ENCODE data around the gene CELF4.

CELF4 gene

DNA sequence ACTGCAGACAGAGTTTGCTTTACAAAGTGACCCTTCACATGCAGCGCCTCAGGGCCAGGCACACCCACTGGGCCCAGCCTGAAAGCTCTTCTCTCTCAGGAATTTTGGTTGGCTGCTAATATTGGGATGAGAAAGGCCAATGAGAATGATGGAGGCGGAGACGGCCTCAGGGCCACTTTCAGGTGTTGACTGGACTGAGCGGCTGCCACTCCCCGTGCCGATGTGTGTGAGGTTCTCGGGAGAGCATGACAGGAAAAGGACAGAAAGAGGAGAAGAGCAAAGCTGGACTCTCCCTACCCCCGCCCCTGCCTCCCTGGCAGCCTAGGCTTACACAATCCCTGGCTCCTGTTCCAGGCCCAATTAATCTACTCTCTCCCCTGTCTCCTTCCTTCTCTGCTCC lies 155.7 kb downstream of the CELF4 start:
- no peak for DNase-seq (ENCODE audit: low spot score)

DNA sequence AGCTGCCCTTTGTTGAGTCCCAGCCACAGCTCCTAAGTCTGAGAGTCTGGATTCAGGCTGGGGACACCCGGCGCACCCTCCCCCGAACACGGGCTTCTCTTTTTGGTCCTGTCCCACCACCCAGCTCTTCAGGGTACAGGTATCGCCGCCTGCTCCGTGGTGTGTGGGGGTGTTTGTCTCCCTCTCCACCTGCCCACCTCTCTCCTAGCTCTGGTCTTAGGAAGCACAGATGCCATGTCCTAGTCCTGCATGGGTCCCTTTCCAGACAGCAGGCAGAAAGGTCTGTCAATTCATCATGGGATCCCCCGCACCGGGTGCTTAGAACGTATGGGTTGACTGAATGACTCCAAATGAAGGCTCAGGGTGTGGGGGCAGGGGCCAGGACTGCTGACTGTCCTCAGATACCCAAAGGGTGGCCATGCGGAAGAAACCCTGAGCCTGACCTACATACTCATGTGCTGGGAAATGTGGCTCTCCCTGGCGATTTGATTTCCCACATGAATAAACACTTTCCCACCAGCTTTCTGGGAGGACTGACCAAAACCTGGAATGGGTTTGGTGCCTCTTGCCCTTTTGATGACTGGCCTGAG lies 156.8 kb downstream of the CELF4 start:
- no peak for DNase-seq (ENCODE audit: low spot score)

DNA sequence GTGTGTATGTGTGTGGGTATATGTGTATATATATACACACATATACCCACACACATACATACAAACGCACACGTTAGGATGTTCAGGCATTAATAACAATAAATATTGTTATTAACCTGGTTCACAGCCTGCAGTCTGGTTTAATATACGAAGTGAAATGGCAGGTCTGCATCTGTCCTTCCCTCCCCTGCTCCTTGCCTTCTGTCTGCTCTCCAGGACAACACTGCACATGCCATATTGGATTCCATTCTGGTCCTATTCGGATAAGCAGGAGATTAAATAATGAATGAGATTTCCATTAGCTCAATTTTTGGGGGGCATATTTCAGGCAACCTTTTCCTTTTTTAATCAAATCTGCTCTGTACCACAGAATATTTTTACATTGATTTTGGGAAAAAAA lies 158.0 kb downstream of the CELF4 start:
- DNase-seq (ENCODE audit: low spot score) = no peak

DNA sequence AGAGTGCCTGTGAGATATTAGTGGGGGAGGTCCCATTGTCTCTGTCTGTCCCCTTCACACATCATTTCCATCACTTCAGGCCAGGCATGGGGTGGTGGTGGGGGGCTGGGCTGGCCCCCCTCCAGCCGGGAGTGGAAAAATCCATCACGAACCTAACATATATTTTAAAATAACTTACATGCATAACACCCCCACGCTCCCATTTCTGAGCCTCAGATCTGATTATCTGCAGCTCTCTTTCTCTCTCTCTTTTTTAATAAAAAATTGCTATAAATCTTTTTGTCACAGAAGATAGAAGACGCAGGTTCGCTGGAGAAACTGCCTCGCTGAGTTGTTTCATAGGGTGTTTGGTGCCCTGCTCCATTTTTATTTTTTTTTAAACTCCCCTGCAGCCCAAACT lies 159.8 kb downstream of the CELF4 start:
- DNase-seq (ENCODE audit: low spot score) = no peak

DNA sequence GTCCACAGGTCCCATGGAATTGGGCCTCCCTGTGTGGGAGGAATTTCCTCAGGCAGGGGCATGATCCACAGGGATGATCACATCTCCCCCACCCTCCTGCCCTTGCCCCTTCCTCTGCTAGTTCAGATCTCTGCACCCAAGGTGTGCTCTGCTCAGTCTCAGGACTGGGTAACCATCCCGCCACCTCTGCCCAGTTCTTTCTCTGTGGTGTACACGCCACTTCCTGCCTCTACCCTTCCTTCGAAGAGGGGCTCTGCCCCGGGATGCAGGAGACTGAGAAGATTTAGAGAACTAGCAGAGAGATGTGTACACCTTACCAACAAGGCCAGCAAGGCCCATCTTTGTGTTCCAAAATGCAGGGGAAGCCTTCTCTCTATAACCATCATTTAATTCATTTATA lies 160.4 kb downstream of the CELF4 start:
- no peak for DNase-seq (ENCODE audit: low spot score)

DNA sequence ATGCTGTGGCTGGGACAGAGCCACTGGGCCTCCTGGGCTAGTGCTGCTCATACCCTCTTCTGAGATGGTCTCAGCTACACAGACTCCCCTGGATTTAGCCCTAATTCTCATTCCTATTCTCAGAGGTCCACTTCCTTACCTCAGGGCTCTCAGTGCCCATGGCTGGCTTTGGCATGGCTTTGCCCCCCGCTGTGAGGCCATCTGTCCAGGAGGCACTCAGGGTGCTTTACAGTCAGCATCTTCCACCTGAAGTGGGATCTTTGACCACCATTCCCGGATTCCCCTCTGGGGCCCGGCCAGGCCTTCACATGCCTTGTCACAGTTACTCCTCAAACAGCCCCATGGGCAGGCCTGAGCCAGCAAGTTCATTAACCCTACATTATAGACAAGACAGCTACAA lies 161.8 kb downstream of the CELF4 start:
- no peak for DNase-seq (ENCODE audit: low spot score)

DNA sequence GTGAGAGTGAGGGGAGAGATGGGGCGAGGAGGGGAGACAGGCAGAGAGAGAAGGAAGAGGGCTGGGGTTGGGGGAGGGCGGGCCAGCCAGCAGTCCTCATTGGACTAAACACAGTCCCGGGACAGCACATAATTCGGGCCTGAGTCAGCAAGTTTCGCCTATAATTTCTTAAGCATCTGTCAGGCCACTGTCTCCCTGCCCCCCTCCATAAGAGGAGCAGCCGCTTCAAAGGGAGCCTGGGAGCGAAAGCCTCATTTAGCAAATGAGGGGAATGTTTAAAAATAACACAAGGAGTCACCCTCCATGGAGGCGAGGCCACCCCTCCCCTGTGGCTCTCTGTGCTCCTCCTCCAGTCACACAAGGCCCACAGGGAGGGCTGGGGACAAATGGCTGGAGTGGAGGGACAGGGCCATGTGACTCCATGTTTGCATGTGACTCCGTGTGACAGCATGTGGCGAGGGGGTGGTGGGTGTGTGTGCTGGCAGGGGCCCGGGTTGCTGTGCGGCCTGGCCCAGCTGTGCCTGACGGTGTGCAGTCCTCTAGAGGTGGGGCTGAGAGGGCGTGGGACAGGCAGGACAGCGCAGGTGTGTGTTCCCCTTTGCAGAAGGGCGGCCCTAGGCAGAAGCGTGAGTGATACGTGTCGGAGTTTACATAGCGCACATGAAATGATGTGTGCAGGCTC lies 162.4 kb downstream of the CELF4 start:
- no peak for DNase-seq (ENCODE audit: low spot score)

DNA sequence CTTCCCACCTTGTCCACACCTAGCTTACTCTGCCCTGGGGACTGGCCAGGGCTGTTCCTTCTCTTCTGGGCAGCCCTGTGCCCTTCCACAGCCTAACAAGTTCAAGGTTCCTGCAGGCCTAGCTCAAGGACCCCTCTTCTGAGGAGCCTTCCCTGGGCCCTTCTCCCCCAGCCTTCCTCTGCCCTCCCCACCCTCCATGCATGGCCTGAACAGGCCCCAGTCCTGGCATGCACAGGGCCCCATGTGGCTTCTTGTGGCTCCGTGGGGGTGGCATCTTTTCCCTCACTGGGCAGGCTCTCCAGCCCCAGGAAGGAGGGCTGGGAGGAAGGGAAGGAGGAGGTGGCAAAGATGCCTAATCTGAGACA lies 162.9 kb downstream of the CELF4 start:
- DNase-seq (ENCODE audit: low spot score) = no peak

DNA sequence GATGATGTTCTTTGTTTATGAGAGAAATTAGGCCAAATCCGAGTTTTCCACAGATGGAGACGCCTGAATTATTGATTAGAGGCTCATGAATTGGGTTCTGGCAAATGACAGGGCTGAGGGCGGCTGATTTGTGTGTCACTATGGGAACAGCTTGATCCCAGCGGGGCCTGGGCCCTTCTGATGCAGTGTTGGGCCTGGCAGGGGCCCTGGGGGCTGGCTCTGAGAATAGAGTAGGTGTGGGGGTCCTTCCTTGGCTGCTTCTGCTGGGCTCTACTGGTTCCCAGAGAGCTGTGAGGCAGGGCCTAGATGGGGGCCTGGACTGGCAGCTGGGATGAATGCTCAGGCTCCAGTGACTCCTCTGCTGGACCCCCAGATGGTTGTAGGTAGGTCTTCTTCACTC lies 164.8 kb downstream of the CELF4 start:
- no peak for DNase-seq (ENCODE audit: low spot score)

DNA sequence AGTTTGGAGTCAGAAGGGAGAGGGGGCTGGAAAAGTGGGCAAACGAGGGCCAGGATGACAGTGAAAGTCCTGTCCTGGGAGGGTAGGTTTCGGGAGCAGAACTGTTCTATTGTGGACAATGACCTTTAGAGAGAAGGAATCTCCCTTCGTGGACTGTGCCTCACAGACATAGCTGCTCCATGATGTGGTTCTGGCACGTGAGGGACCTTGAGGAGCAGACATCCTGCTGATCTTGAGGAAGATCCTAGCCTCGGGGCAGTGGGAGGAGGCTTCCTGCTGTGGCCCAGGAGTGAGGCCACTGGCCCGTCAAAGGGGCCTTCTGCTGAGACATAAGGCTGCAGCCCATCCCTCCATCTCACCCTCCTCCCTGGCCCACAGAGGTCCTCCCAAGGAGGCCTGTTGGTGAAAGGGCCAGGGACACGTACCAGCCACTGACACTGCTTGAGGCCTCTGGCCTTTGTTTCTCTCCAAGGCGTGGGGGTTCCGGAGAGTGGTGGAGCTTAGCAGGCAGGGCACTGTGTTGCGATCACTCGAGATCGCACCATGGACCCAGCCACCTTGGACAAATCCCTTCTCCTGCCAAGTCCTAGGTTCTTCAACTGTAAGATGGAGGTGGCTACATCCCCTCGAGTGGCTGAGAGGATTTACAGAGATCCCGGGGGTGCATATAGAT lies 167.2 kb downstream of the CELF4 start:
- DNase-seq (ENCODE audit: low spot score) = no peak

DNA sequence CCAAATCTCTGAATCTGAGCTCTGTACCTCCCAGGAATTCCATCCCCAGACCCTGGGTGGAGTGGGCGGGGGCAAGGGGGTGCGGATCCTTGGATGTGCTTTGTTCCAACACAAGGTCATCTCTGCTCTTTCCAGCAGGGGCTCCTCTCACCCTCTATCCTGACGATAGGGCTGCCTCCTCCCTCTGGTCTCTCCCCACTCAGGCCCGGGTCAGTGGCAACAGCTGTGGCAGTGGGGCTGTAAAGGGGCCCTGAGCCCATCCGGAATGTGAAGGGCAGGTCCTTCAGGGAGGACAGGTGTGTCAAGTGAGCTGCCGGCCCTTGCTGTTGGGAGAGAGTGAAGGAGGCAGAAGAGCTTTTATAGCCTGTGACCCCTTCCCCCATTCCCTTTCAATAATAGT lies 167.8 kb downstream of the CELF4 start:
- no peak for DNase-seq (ENCODE audit: low spot score)

DNA sequence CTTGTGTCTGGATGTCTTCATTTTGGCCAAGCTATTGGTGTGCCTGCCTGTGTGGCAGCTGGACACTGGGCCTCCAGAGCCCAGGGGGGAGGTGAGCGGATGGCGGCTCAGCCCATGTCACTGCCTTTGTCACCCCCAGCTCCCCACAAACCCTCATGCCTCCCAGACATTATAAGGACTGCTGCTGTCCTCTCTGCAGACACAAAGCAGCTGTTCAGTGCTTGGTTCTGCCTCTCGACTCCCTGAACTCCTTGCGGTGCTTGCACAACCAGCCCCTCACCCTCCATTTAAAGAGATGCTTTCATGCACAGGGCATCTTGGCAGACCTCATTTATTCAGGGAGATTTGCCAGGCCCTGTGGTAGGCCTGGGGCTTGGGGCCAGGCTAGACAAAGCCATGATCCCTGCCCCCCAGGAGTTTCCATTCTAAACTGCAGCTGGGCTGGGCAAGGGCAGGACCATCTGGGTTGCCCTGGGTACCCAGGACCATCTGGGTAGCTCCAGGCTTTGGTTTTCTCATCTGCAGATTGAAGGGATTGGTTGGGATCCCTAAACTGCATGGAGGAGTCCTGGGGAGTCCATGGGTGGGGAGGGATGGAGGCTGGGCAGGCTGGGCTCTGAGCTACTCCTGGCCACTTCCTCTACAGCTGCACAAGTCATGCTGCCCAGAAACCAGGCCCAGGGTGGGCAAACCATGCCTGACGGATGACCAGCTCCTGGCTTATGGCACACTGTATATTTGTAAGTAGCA lies 168.5 kb downstream of the CELF4 start:
- no peak for DNase-seq (ENCODE audit: low spot score)

DNA sequence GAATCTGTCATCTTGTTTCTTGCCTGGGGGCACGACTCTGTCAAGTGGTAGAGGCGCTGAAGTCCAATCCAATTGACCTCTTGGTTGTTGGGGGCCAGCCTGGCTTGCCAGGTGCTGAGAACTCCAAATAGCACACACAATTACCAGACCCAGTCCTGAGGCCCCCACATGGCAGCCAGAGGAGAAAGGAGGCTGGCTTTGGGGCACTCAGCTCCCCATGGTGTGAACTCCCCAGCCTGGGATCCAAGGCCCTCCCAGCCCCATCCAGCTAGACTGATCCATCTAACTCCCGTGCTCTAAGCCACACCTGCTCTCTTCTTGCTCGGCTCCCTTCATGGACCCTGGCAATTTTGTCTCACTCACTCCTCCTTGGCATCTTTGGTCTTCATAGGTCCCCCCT lies 170.0 kb downstream of the CELF4 start:
- DNase-seq (ENCODE audit: low spot score) = no peak

DNA sequence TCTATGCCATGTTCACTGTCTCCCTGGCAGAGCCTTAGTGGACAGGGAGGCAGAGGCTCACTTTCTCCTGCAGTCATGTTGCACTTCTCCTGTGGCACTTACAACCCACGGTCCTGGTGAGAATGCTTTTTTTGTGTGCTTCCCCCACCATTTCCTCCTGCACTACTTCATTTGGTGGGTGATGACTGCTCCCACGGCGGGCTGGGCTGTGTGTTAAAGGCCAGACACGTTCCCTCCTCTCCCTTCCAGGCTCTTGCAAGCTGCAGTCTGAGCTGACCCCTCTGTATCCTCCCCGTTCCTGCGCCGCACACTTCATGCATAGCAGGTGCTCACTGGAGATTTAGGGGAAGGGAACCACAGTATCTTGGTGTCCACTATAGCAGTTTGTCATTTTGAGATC lies 170.5 kb downstream of the CELF4 start:
- no peak for DNase-seq (ENCODE audit: low spot score)

DNA sequence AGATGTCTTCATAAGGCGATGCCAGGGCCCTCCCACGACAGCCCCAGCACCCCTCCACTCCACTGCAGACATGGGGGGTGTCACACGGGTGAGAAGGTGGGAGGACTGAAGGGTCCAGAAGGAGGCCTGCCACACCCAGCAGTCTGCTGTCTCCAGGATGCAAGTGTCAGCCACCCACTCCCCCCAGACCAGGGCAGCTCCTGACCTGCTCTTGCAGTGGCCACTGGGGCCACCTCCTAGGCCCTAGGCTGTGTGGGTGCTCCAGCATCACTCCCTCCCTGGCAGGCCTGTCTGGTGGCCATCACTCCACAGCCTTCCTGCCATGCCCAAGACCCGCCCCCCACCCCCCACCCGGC lies 171.0 kb downstream of the CELF4 start:
- no peak for DNase-seq (ENCODE audit: low spot score)

DNA sequence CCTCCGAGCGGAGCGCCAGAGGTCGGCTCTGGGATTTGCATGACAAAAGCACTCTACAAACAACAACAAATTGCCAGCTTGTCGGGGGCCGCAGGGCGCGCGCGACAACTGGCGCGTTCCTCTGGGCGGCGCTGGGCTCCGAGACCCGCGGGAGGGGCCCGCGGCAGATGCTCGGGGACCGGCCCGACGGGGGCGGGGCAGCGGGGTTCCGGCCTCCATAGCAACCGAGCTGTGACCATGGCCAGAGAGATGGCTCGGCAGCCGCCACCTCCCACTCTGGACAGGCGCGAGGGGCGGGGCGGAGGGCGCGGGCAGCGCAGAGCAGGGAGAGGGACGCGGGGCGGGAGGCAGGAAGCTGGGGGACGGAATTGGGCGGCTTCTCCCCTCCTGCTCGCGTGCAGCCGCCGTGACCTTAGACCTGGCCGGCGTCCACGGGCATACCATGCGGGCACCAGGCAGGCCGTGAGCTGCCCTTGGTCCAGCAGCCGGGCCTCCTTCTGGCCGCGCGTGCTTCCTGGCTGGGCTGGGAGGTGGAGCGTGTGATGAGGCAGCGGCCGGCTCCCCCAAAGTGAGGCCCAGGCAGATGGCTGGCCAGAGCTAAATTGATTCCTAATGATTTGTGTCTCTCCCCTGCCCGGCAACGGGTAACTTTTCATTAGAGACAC lies 171.5 kb downstream of the CELF4 start:
- DNase-seq (ENCODE audit: low spot score) = peak; percentile 92

DNA sequence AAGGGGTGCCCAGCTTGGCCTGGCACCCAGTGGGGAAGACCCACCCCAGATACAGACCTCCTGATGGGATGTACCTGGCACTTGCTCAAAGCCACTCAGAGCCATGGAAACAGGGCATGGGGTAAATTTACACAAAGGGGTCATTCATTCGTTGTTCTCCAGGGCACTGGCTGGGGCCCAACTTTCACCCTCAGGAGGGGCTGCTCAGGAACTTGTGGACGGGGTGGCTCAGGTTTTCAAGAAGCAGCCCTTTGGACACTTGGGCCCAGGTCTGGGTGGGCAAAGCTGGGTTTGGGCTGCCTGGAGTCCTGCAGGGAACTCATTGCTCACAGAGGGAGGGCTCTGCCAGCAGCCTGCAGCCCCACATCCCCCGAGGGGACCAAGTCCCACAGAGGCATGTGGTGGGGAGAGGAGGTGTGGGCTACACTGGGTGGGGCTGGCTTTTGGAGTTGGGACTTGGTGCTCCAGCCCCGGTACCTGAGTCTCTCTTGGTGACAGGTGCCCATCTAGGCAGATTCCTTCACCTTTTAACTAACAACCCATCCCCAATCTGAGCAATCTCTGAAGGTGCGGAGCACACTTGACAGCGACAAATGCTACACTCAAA lies 172.3 kb downstream of the CELF4 start:
- peak; percentile 64 for DNase-seq (ENCODE audit: low spot score)

DNA sequence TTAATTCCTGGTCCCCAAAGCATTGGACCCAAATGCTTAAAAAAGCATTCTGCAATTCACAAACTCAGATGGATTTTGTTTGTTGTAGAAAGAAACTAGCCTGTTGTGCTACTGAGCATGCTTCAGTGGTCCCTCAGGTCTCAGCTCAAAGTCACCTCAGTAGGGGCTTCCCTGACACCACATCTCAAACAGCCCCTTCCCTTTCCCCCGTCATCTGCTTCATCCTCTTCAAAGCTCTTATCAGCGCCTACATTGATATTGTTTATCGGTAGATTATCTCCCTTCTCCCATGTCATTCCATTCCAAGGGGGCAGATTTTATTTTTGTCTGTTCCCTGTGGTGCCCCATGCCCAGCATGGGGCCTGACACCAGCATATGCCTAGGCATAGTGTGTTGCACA lies 172.9 kb downstream of the CELF4 start:
- DNase-seq (ENCODE audit: low spot score) = no peak

DNA sequence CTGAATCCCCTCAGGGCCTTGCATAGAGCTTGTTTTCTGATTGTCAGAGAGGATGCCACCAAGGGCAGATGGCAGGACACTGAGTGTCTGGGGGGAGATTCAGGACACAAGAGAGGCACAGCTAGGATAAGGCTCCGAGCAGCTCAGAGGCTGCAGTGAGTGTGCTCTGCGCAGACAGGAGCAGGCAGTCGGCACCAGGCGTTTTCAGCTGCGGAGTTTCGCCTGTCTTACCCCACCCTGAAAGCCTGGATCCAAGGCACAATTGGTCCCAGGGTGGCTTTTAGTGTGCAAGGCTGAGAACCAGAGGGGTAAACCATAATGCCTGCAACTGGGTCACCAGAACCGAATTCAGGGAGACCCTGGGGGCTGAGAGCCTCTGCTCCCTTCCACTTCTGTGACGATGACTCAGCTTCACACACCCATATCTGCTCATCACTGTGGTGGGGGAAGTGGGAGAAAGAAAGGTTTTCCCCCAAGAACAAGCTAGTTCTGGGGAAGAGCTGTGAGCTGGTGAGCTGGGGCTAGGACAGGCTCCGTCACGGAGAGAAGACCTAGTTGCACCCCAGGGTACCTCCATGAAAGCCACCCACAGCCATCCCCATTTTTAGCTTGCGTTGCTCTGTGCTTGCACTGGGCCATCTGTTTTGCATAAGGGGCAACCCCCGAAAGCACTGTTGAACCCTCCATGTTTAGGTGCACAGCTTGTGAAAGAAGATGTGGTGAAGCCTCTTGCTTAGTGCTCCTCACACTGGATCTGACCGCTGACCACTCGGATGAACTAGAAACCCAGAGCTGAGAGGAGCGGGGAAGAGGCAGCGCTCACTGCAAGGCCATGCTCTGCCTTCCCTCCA lies 173.7 kb downstream of the CELF4 start:
- no peak for DNase-seq (ENCODE audit: low spot score)

DNA sequence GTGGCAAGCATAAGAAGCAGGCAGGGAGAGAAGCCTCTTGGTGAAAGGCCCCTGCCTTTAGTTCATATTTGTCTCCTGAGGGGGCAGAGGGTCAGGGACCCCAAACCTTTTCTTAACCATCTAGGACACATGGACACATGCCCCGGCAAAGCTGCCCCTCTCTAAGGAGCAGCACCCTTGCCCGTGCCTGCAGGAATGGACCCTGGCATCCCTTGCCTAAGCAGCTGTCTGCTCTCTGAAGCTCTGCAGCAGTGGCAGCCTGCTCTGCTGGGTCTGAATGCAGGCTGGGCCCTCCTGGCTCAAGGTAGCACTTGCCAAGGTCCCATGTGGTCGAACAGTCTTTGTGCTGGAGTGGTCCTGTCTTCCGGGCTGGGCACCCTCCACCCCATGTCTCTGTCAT lies 174.4 kb downstream of the CELF4 start:
- DNase-seq (ENCODE audit: low spot score) = no peak

DNA sequence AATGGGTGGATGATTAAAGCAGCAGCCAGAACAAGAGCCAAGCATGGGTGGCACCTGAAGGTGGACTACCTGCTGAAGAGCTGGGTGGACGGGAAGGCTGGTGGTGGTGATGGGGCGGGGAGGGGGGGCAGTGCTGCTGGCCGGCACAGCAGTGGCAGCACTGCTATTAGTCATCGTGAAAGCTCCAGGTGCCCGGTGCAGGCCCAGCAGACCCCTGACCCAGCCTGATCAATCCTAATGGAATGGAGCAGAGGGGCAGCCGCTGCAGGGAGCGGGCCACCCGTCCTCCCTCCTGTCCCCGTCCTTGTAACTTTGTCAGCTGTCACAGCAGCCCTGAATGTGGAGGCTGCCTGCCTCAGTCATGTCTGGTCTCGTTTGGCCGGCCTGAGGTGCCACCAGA lies 174.9 kb downstream of the CELF4 start:
- no peak for DNase-seq (ENCODE audit: low spot score)
